Parathyroid adenoma (tissue), 2 donors: ENCODE results near the gene DCXR.

Experiments used
- H2AFZ ChIP-seq: fragments of 300-600 bp; sonication (generic); one replicate; pipeline ENCODE4 v1.7.0; 2017; ENCODE audit warnings: antibody characterized with exemption, mild to moderate bottlenecking
- H3K27ac ChIP-seq: fragments of 300-600 bp; sonication (generic); one replicate; pipeline ENCODE4 v1.7.0; 2017
- H3K27me3 ChIP-seq: fragments of 300-600 bp; sonication (generic); one replicate; pipeline ENCODE4 v1.7.0; 2017; ENCODE audit warnings: low read length; ENCODE audit not compliant: control insufficient read depth, insufficient read depth
- H3K36me3 ChIP-seq: fragments of 300-600 bp; sonication (generic); one replicate; pipeline ENCODE4 v1.7.0; 2017; ENCODE audit warnings: low read length; ENCODE audit not compliant: control insufficient read depth, insufficient read depth
- H3K4me1 ChIP-seq: fragments of 300-600 bp; sonication (generic); one replicate; pipeline ENCODE4 v1.7.0; 2017; ENCODE audit warnings: control low read depth
- H3K4me2 ChIP-seq: fragments of 300-600 bp; sonication (generic); one replicate; pipeline ENCODE4 v1.7.0; 2017; ENCODE audit warnings: low read length
- H3K4me3 ChIP-seq: fragments of 300-600 bp; sonication (generic); one replicate; pipeline ENCODE4 v1.7.0; 2017; ENCODE audit warnings: low read depth, low read length
- H3K79me2 ChIP-seq: fragments of 300-600 bp; sonication (generic); one replicate; pipeline ENCODE4 v1.7.0; 2017; ENCODE audit warnings: control low read depth
- H3K9ac ChIP-seq: fragments of 300-600 bp; sonication (generic); one replicate; pipeline ENCODE4 v1.7.0; 2017; ENCODE audit warnings: mild to moderate bottlenecking
- H3K9me3 ChIP-seq: fragments of 300-600 bp; sonication (generic); one replicate; pipeline ENCODE4 v1.7.0; 2017; ENCODE audit warnings: low read length; ENCODE audit not compliant: control insufficient read depth
- TF ChIP-seq, protein P1 (sequence below): fragments of 300-600 bp; sonication (generic); IDR thresholded peaks from one replicate; pipeline ENCODE4 v1.7.0; 2017; ENCODE audit warnings: antibody characterized with exemption, mild to moderate bottlenecking
- donor health status: primary hyperparathyroidism.

DCXR gene

DNA sequence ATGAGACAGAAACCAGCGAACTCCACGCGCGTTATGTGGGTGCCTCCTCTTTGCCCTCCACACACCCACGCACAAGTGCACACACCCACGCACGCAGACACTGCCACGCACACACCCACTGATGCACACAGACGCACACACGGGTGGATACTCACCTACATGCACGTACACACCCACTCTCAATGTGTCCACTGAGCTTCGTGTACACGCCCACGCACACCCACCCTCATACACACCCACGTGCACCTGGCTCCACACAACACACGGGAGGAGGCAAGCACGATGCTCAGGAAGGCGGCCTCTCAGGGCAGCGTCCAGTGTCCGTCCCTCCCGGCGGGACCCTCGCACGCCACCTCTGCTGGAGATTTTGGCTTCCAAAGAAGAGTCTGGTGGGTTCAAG, 9.9 kb upstream of the DCXR start:
- H3K79me2 ChIP-seq, result no peaks in the 10 kb centered on the region
- no peak overlapping the region for H3K4me3 ChIP-seq
- no peaks in the 10 kb centered on the region for H3K4me1 ChIP-seq
- H3K36me3 ChIP-seq, result no peaks in the 10 kb centered on the region
- H2AFZ ChIP-seq, result no peak overlapping the region
- H3K9ac ChIP-seq, result no peak overlapping the region
- TF ChIP-seq, protein P1, sequence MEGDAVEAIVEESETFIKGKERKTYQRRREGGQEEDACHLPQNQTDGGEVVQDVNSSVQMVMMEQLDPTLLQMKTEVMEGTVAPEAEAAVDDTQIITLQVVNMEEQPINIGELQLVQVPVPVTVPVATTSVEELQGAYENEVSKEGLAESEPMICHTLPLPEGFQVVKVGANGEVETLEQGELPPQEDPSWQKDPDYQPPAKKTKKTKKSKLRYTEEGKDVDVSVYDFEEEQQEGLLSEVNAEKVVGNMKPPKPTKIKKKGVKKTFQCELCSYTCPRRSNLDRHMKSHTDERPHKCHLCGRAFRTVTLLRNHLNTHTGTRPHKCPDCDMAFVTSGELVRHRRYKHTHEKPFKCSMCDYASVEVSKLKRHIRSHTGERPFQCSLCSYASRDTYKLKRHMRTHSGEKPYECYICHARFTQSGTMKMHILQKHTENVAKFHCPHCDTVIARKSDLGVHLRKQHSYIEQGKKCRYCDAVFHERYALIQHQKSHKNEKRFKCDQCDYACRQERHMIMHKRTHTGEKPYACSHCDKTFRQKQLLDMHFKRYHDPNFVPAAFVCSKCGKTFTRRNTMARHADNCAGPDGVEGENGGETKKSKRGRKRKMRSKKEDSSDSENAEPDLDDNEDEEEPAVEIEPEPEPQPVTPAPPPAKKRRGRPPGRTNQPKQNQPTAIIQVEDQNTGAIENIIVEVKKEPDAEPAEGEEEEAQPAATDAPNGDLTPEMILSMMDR, result no peak
- no peak overlapping the region for H3K4me2 ChIP-seq
- no peaks in the 10 kb centered on the region for H3K9me3 ChIP-seq
- H3K27ac ChIP-seq, result no peak overlapping the region
- H3K27me3 ChIP-seq, result no peaks in the 10 kb centered on the region

DNA sequence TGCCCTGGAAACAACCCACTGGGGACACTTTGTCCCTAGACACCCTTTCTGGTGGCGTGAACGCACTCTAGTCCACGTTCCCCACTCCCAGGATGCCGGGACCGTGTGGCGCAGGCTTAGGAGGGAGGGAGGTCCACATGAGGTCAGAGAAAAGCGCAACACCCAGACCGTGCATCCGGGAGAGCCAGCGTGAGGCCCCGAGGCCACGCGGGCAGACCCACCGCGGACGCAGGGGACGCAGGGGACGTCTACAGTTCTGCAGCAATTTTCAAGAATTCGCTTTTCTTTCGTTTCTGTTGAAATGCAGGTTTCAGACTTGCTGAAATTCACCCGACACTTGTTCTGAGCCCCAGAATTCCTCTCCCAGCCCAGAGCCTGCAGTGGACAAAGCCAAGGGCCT, 9.4 kb upstream of the DCXR start:
- Histone ChIP-seq H2AFZ (no peak overlapping the region), H3K9ac (no peak overlapping the region), H3K27ac (no peak overlapping the region), H3K9me3 (no peaks in the 10 kb centered on the region), H3K27me3 (no peaks in the 10 kb centered on the region), H3K4me2 (no peak overlapping the region), H3K79me2 (no peaks in the 10 kb centered on the region), H3K36me3 (no peaks in the 10 kb centered on the region), H3K4me3 (no peak overlapping the region), H3K4me1 (no peaks in the 10 kb centered on the region)
- TF ChIP-seq, protein P1, result no peak

DNA sequence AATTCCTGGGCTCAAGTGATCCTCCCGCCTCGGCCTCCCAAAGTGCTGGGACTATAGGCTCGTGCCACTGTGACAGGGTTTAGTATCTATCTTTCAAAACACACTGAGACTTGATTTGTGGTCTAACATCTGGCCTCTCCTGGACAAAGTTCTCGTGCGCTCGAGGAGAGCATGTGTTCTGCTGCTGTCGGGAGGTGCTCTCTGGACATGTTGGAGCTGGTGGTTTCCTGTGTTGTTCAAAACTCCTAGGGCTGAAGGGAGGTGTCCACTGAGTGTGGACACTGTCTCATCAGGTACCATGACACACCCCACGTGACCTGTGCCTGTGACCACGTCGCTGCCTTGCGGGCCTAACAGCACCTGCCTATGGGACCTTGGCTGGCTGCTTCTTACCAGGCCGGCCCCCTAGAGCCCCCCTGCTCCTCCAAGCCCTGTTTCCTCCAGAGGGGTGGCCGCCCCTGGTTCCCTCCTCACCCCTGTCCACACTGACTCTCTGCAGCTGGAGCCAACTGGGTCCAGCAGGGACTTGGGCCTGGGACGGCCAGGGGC, 8.5 kb upstream of the DCXR start:
- no peaks in the 10 kb centered on the region for H3K36me3 ChIP-seq
- H3K79me2 ChIP-seq, result no peaks in the 10 kb centered on the region
- H3K27me3 ChIP-seq, result no peaks in the 10 kb centered on the region
- H3K9me3 ChIP-seq, result no peaks in the 10 kb centered on the region
- H3K4me1 ChIP-seq, result no peaks in the 10 kb centered on the region
- no peak overlapping the region for H3K4me3 ChIP-seq
- no peak overlapping the region for H3K4me2 ChIP-seq
- H3K27ac ChIP-seq, result no peak overlapping the region
- H2AFZ ChIP-seq, result no peak overlapping the region
- no peak overlapping the region for H3K9ac ChIP-seq
- TF ChIP-seq, protein P1, result no peak

- Histone ChIP-seq H3K27ac (no peak overlapping the region), H3K27me3 (no peaks in the 10 kb centered on the region), H3K4me3 (no peak overlapping the region), H3K79me2 (no peaks in the 10 kb centered on the region), H3K4me1 (no peaks in the 10 kb centered on the region), H3K9me3 (no peaks in the 10 kb centered on the region), H3K4me2 (no peak overlapping the region), H3K9ac (no peak overlapping the region), H2AFZ (no peak overlapping the region), H3K36me3 (no peaks in the 10 kb centered on the region)
- TF ChIP-seq, protein P1, result no peak
Measured at GRCh38 chr17:82043507-82043906, 6.0 kb upstream of the DCXR start.

DNA sequence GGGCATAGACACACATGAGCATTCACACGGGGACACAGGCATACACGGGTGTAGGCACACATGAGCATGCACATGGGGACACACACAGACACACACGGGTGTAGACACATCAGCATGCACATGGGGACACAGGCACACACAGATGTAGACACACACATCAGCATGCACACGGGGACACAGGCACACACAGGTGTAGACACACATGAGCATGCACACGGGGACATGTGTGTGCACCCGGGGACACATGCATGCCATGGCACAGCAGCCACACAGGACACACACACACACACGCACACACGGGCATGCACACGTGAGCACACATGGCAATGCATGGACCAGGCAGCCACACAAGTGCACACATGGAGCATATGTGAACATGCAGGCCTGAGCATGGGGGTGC, 5.2 kb upstream of the DCXR start:
- no peak overlapping the region for H3K27ac ChIP-seq
- H3K27me3 ChIP-seq, result no peaks in the 10 kb centered on the region
- no peak overlapping the region for H3K4me3 ChIP-seq
- no peaks in the 10 kb centered on the region for H3K9me3 ChIP-seq
- TF ChIP-seq, protein P1, result no peak
- no peaks in the 10 kb centered on the region for H3K79me2 ChIP-seq
- no peak overlapping the region for H2AFZ ChIP-seq
- no peaks in the 10 kb centered on the region for H3K36me3 ChIP-seq
- no peak overlapping the region for H3K9ac ChIP-seq
- no peak overlapping the region for H3K4me2 ChIP-seq
- no peaks in the 10 kb centered on the region for H3K4me1 ChIP-seq
